HepG2 (cell line): ENCODE results near the gene CHN1. TPM values are rescaled to one million over a fixed set of nuclear protein-coding genes. Genes with fewer than 3 reads are reported as not detected.

Source experiments
- AGO1 ChIP-seq: fragments of 200-400 bp; formaldehyde crosslinking; IDR thresholded peaks from 2 replicates; pipeline ENCODE4 v1.6.1; 2017; ENCODE audit warnings: mild to moderate bottlenecking, low read depth, low read length, moderate library complexity; ENCODE audit not compliant: poor library complexity, severe bottlenecking
- CHCHD3 ChIP-seq: sonication (generic); formaldehyde crosslinking; IDR thresholded peaks from 2 replicates; pipeline ENCODE4 v1.8.0; 2022; ENCODE audit warnings: mild to moderate bottlenecking, missing genetic modification reagents, moderate library complexity
- HMGXB4 ChIP-seq, 2 experiments: sonication (generic) in 1 of 2; formaldehyde crosslinking in 1 of 2; IDR thresholded peaks; 2 replicates each; pipeline versions ENCODE4 v1.4.0 to v1.6.1; 2018 to 2020; ENCODE audit warnings: missing genetic modification reagents in 2 of 2, borderline replicate concordance in 1 of 2, low read depth in 1 of 2, mild to moderate bottlenecking in 1 of 2, missing biosample characterization in 1 of 2
- IRF9 ChIP-seq: sonication (generic); formaldehyde crosslinking; IDR thresholded peaks from 2 replicates; pipeline ENCODE4 v1.8.0; 2022; ENCODE audit warnings: missing genetic modification reagents, mild to moderate bottlenecking, borderline replicate concordance
- KMT2B ChIP-seq: IDR thresholded peaks from 2 replicates; pipeline ENCODE4 v1.6.1; 2016; ENCODE audit warnings: missing genetic modification reagents, missing compliant biosample characterization
- MAFG ChIP-seq: sonication (generic); formaldehyde crosslinking; IDR thresholded peaks from 2 replicates; pipeline ENCODE4 v1.5.1; 2020; ENCODE audit warnings: mild to moderate bottlenecking, missing genetic modification reagents
- MAZ ChIP-seq, 2 experiments: sonication (generic) in 1 of 2; formaldehyde crosslinking in 1 of 2; IDR thresholded peaks; 2 replicates each; pipeline versions ENCODE4 v1.5.0 to v1.6.1; 2012 to 2020; ENCODE audit warnings: low read depth in 2 of 2, mild to moderate bottlenecking in 2 of 2, borderline replicate concordance in 1 of 2, improper control_type of control experiment in 1 of 2, low read length in 1 of 2, missing genetic modification reagents in 1 of 2, moderate library complexity in 1 of 2
- MBNL3 ChIP-seq: fragments of 250-450 bp; sonication (Bioruptor Pico); conservative IDR thresholded peaks from 2 replicates; pipeline ENCODE4 v1.8.0; 2022; ENCODE audit warnings: mild to moderate bottlenecking, inconsistent platforms
- PATZ1 ChIP-seq: sonication (generic); formaldehyde crosslinking; IDR thresholded peaks from 2 replicates; pipeline ENCODE4 v1.4.0; 2020; ENCODE audit warnings: missing genetic modification reagents
- POLR2AphosphoS5 ChIP-seq: IDR thresholded peaks from 2 replicates; pipeline ENCODE4 v1.6.1; 2012; ENCODE audit warnings: low read depth, low read length
- TEAD3 ChIP-seq: optimal IDR thresholded peaks from 2 replicates; pipeline ENCODE3; 2016; ENCODE audit warnings: borderline replicate concordance
- THAP8 ChIP-seq: sonication (generic); formaldehyde crosslinking; IDR thresholded peaks from 2 replicates; pipeline ENCODE4 v1.5.1; 2020; ENCODE audit warnings: missing genetic modification reagents, mild to moderate bottlenecking, borderline replicate concordance
- ZNF646 ChIP-seq: sonication (generic); formaldehyde crosslinking; IDR thresholded peaks from 2 replicates; pipeline ENCODE4 v1.9.0; 2021; ENCODE audit warnings: mild to moderate bottlenecking, missing genetic modification reagents
- ZNF83 ChIP-seq: sonication (generic); formaldehyde crosslinking; IDR thresholded peaks from 2 replicates; pipeline ENCODE4 v1.4.0; 2020; ENCODE audit warnings: missing genetic modification reagents, mild to moderate bottlenecking, borderline replicate concordance
- ZNF891 ChIP-seq: sonication (generic); formaldehyde crosslinking; IDR thresholded peaks from 2 replicates; pipeline ENCODE4 v1.5.0; 2020; ENCODE audit warnings: mild to moderate bottlenecking, missing genetic modification reagents
- polyA plus RNA-seq, 8 experiments: library from polyadenylated mRNA; depleted of rRNA in 3 of 8; stranded (reverse) in 7 of 8; unstranded in 1 of 8; fragments of >200 nt; fragmentation: Illumina TruSeq in 4 of 8; extraction: Trizol in 4 of 8; gene quantifications; 2 replicates each; pipeline versions ENCODE4 v1.2.1 to v1.2.3, GENCODE V29; 2011 to 2016; ENCODE audit warnings: low read depth in 4 of 8, missing spikeins in 1 of 8, mixed read lengths in 1 of 8; ENCODE audit not compliant: insufficient read depth in 1 of 8
- total RNA-seq, 5 experiments: library from RNA; depleted of rRNA; stranded (reverse); fragments of >200 nt; fragmentation: Illumina TruSeq; extraction: Trizol; gene quantifications; 2 replicates each; pipeline ENCODE4 v1.2.3, GENCODE V29; 2016; ENCODE audit warnings: low read depth in 1 of 5

CHN1 gene
- total and polyA plus RNA-seq, 2 of the 13 experiments (the other 11 are each of a cell fraction or from before 2014, with no cell fraction given), result 2.8 to 3.5 TPM

GRCh38 chr2:175004980-175005732, at the start of gene CHN1 (continued):
- peak in 1 of 2 experiments; percentile 63; a peak in 1 of 4 replicates for TF ChIP-seq HMGXB4 (CRISPR knock-in tag; IDR thresholded peaks at IDR 0.05; ENCODE audit: borderline replicate concordance in 1 of 2, low read depth in 1 of 2)
- no peak for TF ChIP-seq ZNF646 (CRISPR knock-in tag)
- no peak for TF ChIP-seq THAP8 (CRISPR knock-in tag)
- no peak for TF ChIP-seq ZNF891 (CRISPR knock-in tag)
- TF ChIP-seq MBNL3 (CRISPR knock-in tag), result no peak
- TF ChIP-seq PATZ1 (CRISPR knock-in tag), result peak; percentile 39; the same call in 1 of the 2 replicates
- TF ChIP-seq CHCHD3 (CRISPR knock-in tag), result no peak
- TF ChIP-seq ZNF83 (CRISPR knock-in tag), result no peak
- no peak for TF ChIP-seq POLR2AphosphoS5
- TF ChIP-seq AGO1, result no peak
- TF ChIP-seq IRF9, result no peak; the same call in 1 of the 2 replicates
- TF ChIP-seq TEAD3 (CRISPR knock-in tag), result no peak
- 0 out of 2 replicates have a peak, but pooled peaks have one; percentile 10 for TF ChIP-seq MAZ (IDR thresholded peaks at IDR 0.05; ENCODE audit: borderline replicate concordance, low read depth, low read length)
- no peak for TF ChIP-seq MAZ (CRISPR knock-in tag; IDR thresholded peaks at IDR 0.05; ENCODE audit: low read depth)
- TF ChIP-seq MAFG (CRISPR knock-in tag), result no peak
- peak; percentile 35; the same call in 1 of the 2 replicates for TF ChIP-seq KMT2B (CRISPR knock-in tag)
